K562 (cell line): ENCODE measurements around the gene CD226. TPM values are rescaled to one million over a fixed set of nuclear protein-coding genes. Genes with fewer than 3 reads are reported as not detected.
"Not testable (repeated sequence)": the region's sequence is repeated elsewhere in the genome, so short reads cannot be mapped to it uniquely, and the experiment has no call there.

Experiments
- ATAC-seq: fragments of 200-7000 bp; cut with Tn5 transposase; 3 replicates; pipeline ENCODE4 v1.9.1; 2020; ENCODE audit warnings: moderate library complexity
- BruUV-seq: library from RNA; stranded (reverse); fragments of 400-500 nt; replicated peaks from 2 replicates; lab custom pipeline; 2021; lab: Mats Ljungman, UMichigan
- CTCF ChIA-PET: fragments of 300-600 bp; formaldehyde crosslinking; extraction: SDS; loops from one replicate; lab custom pipeline; 2021; ENCODE audit warnings: low intra/inter-chr PET ratio; lab: Yijun Ruan, JAX
- POLR2A ChIA-PET: fragments of 300-600, 350-650 bp; sonication (Branson Sonifier 250); formaldehyde crosslinking; extraction: SDS; loops from one replicate; lab custom pipeline; 2021; ENCODE audit warnings: antibody characterized with exemption, inconsistent platforms; lab: Yijun Ruan, JAX
- DNase-seq, 4 experiments: peaks; one replicate each; pipeline versions ENCODE4 v3.0.0 to v3.0.0-alpha.2; 2011 to 2018; ENCODE audit warnings: low spot score in 3 of 4, mixed read lengths in 3 of 4; ENCODE audit errors: extremely low read depth in 1 of 4
- FAIRE-seq: peaks from 2 replicates; lab custom pipeline; 2011; peaks lifted over from hg19 to GRCh38; lab: Jason Lieb, UNC
- H2AFZ ChIP-seq: 2 replicates; pipeline ENCODE4 v1.6.0; 2011; ENCODE audit warnings: low read depth, low read length, control low read depth, inconsistent platforms
- H3K27ac ChIP-seq: fragments of 200-600 bp; 3 replicates; pipeline ENCODE4 v1.8.0; 2011; ENCODE audit warnings: low read depth, mild to moderate bottlenecking, control low read depth, inconsistent platforms, low read length, moderate library complexity, mixed read lengths; ENCODE audit errors: extremely low read depth
- H3K27me3 ChIP-seq, 2 experiments: fragments of 300-600 bp in 1 of 2; 2 replicates in 1 of 2; 3 replicates in 1 of 2; pipeline versions ENCODE4 v1.6.0 to v1.8.0; 2011; ENCODE audit warnings: inconsistent platforms in 2 of 2, low read length in 2 of 2, mild to moderate bottlenecking in 1 of 2, mixed read lengths in 1 of 2, moderate library complexity in 1 of 2; ENCODE audit not compliant: control insufficient read depth in 2 of 2, insufficient read depth in 2 of 2
- H3K36me3 ChIP-seq: fragments of 300-600 bp; 3 replicates; pipeline ENCODE4 v1.8.0; 2011; ENCODE audit warnings: mild to moderate bottlenecking, low read length, inconsistent platforms; ENCODE audit not compliant: control insufficient read depth, insufficient read depth
- H3K4me1 ChIP-seq, 2 experiments: fragments of 200-600 bp in 1 of 2; replicated peaks in 1 of 2; 2 replicates in 1 of 2; 3 replicates in 1 of 2; pipeline versions ENCODE4 v1.5.1 to v1.8.0; 2011; ENCODE audit warnings: inconsistent platforms in 2 of 2, low read length in 2 of 2, mild to moderate bottlenecking in 1 of 2, mixed read lengths in 1 of 2, moderate library complexity in 1 of 2; ENCODE audit not compliant: control insufficient read depth in 2 of 2, insufficient read depth in 2 of 2
- H3K4me2 ChIP-seq: 2 replicates; pipeline ENCODE4 v1.6.1; 2011; ENCODE audit warnings: low read length, control low read depth, inconsistent platforms, mixed read lengths; ENCODE audit not compliant: insufficient read depth
- H3K4me3 ChIP-seq: fragments of 200-600 bp; sonication (generic), shearing (Covaris generic); 2 replicates; pipeline ENCODE4 v1.5.1; 2016; ENCODE audit warnings: control low read depth, inconsistent platforms
- H3K79me2 ChIP-seq: fragments of 200-600 bp; 3 replicates; pipeline ENCODE4 v1.8.0; 2011; ENCODE audit warnings: low read length, inconsistent platforms; ENCODE audit not compliant: control insufficient read depth, insufficient read depth
- H3K9ac ChIP-seq, 2 experiments: 2 replicates each; pipeline versions ENCODE4 v1.6.0 to v1.6.1; 2011; ENCODE audit warnings: low read depth in 2 of 2, low read length in 2 of 2, control low read depth in 1 of 2, inconsistent platforms in 1 of 2, mild to moderate bottlenecking in 1 of 2, mixed read lengths in 1 of 2; ENCODE audit not compliant: insufficient read depth in 1 of 2
- H3K9me1 ChIP-seq: one replicate; pipeline ENCODE4 v1.6.0; 2011; ENCODE audit warnings: inconsistent platforms, mild to moderate bottlenecking, low read length, moderate library complexity; ENCODE audit not compliant: control insufficient read depth, insufficient read depth
- H3K9me3 ChIP-seq: replicated peaks from 2 replicates; pipeline ENCODE4 v1.5.1; 2011; ENCODE audit warnings: low read depth, low read length, inconsistent platforms; ENCODE audit not compliant: control insufficient read depth, insufficient read depth
- H4K20me1 ChIP-seq: replicated peaks from 2 replicates; pipeline ENCODE4 v1.6.1; 2011; ENCODE audit warnings: low read length, inconsistent platforms, mixed read lengths; ENCODE audit not compliant: control insufficient read depth, insufficient read depth
- BACH1 ChIP-seq: fragments of 200-800 bp; sonication (Bioruptor generic); IDR thresholded peaks from 2 replicates; pipeline ENCODE4 v1.6.1; 2016; ENCODE audit warnings: missing genetic modification characterization, missing compliant biosample characterization
- CBX8 ChIP-seq: fragments of 200-600 bp; sonication (generic); IDR thresholded peaks from 2 replicates; pipeline ENCODE4 v1.6.1; 2012; ENCODE audit warnings: borderline replicate concordance, mixed run types, low read depth, mild to moderate bottlenecking, moderate library complexity, mixed read lengths, low read length, control low read depth, inconsistent platforms; ENCODE audit not compliant: poor library complexity, severe bottlenecking; ENCODE audit errors: extremely low read depth
- HEY1 ChIP-seq: fragments of 250-450 bp; sonication (Bioruptor Pico); IDR thresholded peaks from 2 replicates; pipeline ENCODE4 v1.5.0; 2020; ENCODE audit warnings: mild to moderate bottlenecking, moderate library complexity, borderline replicate concordance
- NCOA2 ChIP-seq, 2 experiments: fragments of 450-650 bp; IDR thresholded peaks; 2 replicates each; pipeline ENCODE4 v1.6.1; 2018; ENCODE audit warnings: mild to moderate bottlenecking in 2 of 2, moderate library complexity in 1 of 2; ENCODE audit not compliant: partially characterized antibody in 2 of 2
- ZNF764 ChIP-seq: fragments of 250-450 bp; sonication (Bioruptor Pico); IDR thresholded peaks from 2 replicates; pipeline ENCODE4 v1.4.0; 2020; ENCODE audit warnings: low read depth, mild to moderate bottlenecking, moderate library complexity
- whole genome bisulfite sequencing: fragments of 100-300 bp; shearing (Covaris generic); methylation state at CpG from one replicate; pipeline ENCODE4 v1.1.6; 2016; ENCODE audit warnings: low coverage, mixed read lengths; ENCODE audit not compliant: insufficient coverage; ENCODE audit errors: missing lambda C conversion rate; 5-methylcytosine and 5-hydroxymethylcytosine counted together
- in situ Hi-C: fragments of 300-500 bp; cut with MboI; formaldehyde crosslinking; loops from 4 replicates; pipeline ENCODE4 v1.15.0; 2018; ENCODE audit warnings: inconsistent platforms, mixed read lengths
- intact Hi-C: fragments of 100-400 bp; cut with micrococcal nuclease; formaldehyde crosslinking; loops from 2 replicates; pipeline ENCODE4 v1.14.2; 2022
- polyA plus RNA-seq, 8 experiments: library from polyadenylated mRNA; depleted of rRNA in 4 of 8; stranded (reverse) in 5 of 8; unstranded in 3 of 8; fragments of >200 nt; fragmentation: Nextera tagmentation in 2 of 8; fragmentation: Illumina TruSeq in 1 of 8; extraction: Ambion mirVana in 2 of 8; extraction: Trizol in 1 of 8; gene quantifications; 2 replicates each; pipeline versions ENCODE4 v1.2.1 to v1.2.3, GENCODE V29; 2011 to 2014; ENCODE audit warnings: inconsistent platforms in 1 of 8, missing spikeins in 1 of 8
- total RNA-seq, 7 experiments: library from RNA; depleted of rRNA in 6 of 7; stranded (reverse); fragments of >200 nt in 6 of 7; fragmentation: Illumina TruSeq in 2 of 7; extraction: Trizol in 2 of 7; gene quantifications; 2 replicates each; pipeline versions ENCODE4 v1.2.1 to v1.2.3, GENCODE V29; 2011 to 2021; ENCODE audit warnings: low replicate concordance in 1 of 7
- TF ChIP-seq, protein P1 (sequence below): sonication (generic); formaldehyde crosslinking; IDR thresholded peaks from 2 replicates; pipeline ENCODE4 v1.8.1; 2023; ENCODE audit warnings: mild to moderate bottlenecking, missing genetic modification reagents
- TF ChIP-seq, protein P2 (sequence below): fragments of 250-450 bp; sonication (Bioruptor Pico); IDR thresholded peaks from 2 replicates; pipeline ENCODE4 v1.8.0; 2021; ENCODE audit warnings: borderline replicate concordance, mild to moderate bottlenecking, moderate library complexity; ENCODE audit not compliant: poor library complexity, severe bottlenecking
- TF ChIP-seq, protein P3 (sequence below): IDR thresholded peaks from 2 replicates; pipeline ENCODE4 v1.6.1; 2012; ENCODE audit warnings: low read depth, low read length, improper control_type of control experiment, borderline replicate concordance

CD226 gene
- total and polyA plus RNA-seq, 9 of the 15 experiments (the other 6 are each of a cell fraction or from before 2014, with no cell fraction given): 0.32 to 1.7 (median 0.80) TPM

DNA sequence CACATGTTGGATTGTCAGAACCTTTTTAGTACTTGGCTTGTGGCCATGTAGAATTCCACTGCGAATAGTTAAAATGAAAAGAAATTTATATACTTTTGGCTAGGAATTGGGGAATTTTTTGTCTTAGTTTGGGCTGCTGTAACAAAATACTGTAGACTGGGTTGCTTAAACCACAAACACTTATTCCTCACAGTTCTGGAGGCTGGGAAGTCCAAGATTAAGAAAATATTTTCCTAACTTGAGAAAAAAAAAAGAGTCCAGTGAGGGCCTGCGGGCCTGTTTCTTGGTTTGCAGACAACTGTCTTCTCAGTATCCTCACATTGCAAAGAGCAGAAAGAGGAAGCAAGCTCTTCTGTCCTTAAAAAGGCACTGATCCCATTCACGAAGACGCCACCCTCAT, 81.9 kb downstream of the CD226 start:
- H4K20me1 ChIP-seq: no peaks in the 10 kb centered on the region
- FAIRE-seq (no peak), DNase-seq (no peak), ATAC-seq (no peak)
- H3K27ac ChIP-seq: no peak overlapping the region
- H3K4me3 ChIP-seq: no peak overlapping the region
- H3K9me1 ChIP-seq: no peaks in the 10 kb centered on the region
- peaks cover 0 to under 1% of the 10 kb centered on the region in 2 experiments; a peak in 1 of 5 replicates for H3K4me1 ChIP-seq
- WGBS: 9% methylated on average over 4 of the region's 4 CpGs
- no peaks in the 10 kb centered on the region for H3K9me3 ChIP-seq
- H2AFZ ChIP-seq: no peak overlapping the region
- H3K79me2 ChIP-seq: no peaks in the 10 kb centered on the region
- H3K4me2 ChIP-seq: no peak overlapping the region
- no peak for TF ChIP-seq HEY1
- no peak for TF ChIP-seq NCOA2 (IDR thresholded peaks at IDR 0.05; ENCODE audit: partially characterized antibody in 2 of 2)
- TF ChIP-seq ZNF764 (CRISPR knock-in tag): no peak
- TF ChIP-seq CBX8: no peak
- TF ChIP-seq, protein P1, sequence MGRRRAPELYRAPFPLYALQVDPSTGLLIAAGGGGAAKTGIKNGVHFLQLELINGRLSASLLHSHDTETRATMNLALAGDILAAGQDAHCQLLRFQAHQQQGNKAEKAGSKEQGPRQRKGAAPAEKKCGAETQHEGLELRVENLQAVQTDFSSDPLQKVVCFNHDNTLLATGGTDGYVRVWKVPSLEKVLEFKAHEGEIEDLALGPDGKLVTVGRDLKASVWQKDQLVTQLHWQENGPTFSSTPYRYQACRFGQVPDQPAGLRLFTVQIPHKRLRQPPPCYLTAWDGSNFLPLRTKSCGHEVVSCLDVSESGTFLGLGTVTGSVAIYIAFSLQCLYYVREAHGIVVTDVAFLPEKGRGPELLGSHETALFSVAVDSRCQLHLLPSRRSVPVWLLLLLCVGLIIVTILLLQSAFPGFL (CRISPR knock-in tag): no peak
- no peak for TF ChIP-seq BACH1 (tag)
- TF ChIP-seq, protein P2, sequence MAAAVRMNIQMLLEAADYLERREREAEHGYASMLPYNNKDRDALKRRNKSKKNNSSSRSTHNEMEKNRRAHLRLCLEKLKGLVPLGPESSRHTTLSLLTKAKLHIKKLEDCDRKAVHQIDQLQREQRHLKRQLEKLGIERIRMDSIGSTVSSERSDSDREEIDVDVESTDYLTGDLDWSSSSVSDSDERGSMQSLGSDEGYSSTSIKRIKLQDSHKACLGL (CRISPR knock-in tag): no peak
- TF ChIP-seq, protein P3, sequence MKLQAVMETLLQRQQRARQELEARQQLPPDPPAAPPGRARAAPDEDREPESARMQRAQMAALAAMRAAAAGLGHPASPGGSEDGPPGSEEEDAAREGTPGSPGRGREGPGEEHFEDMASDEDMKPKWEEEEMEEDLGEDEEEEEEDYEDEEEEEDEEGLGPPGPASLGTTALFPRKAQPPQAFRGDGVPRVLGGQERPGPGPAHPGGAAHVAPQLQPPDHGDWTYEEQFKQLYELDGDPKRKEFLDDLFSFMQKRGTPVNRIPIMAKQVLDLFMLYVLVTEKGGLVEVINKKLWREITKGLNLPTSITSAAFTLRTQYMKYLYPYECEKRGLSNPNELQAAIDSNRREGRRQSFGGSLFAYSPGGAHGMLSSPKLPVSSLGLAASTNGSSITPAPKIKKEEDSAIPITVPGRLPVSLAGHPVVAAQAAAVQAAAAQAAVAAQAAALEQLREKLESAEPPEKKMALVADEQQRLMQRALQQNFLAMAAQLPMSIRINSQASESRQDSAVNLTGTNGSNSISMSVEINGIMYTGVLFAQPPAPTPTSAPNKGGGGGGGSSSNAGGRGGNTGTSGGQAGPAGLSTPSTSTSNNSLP: no peak
- H3K27me3 ChIP-seq: no peaks in the 10 kb centered on the region
- in situ Hi-C loops (no loop called here), intact Hi-C loops (no loop called here)
- H3K9ac ChIP-seq: no peak overlapping the region
- CTCF ChIA-PET: no interaction called here
- H3K36me3 ChIP-seq: no peaks in the 10 kb centered on the region
- no TSS peak for BruUV-seq
- POLR2A ChIA-PET: interaction anchor here (1.3 kb wide), 1 partner anchor 16 kb away, joined by 3 read pairs; no protein-coding TSS in a partner anchor

DNA sequence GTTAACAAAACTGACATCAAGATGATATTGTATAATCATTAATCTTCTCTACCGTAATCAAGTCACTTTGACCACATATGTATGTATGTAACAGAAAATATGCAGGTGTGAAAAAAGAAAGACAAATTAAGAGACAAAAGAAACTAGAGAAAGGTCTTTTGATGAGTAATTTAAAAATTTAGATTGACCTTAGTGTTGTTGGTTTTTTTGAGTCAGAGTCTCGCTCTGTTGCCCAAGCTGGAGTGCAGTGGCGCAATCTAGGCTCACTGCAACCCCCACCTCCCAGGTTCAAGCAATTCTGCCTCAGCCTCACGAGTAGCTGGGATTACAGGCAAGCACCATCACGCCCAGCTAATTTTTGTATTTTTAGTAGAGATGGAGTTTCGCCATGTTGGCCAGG, 82.9 kb downstream of the CD226 start:
- DNase-seq: not testable (repeated sequence)

More for the DNA sequence above, 82.9 kb downstream of the CD226 start:
- H3K27ac ChIP-seq, H3K36me3 ChIP-seq, H3K27me3 ChIP-seq, intact Hi-C loops, CTCF ChIA-PET, H4K20me1 ChIP-seq, POLR2A ChIA-PET, ATAC-seq, H3K79me2 ChIP-seq, H2AFZ ChIP-seq, H3K9me3 ChIP-seq, FAIRE-seq, H3K9me1 ChIP-seq, H3K4me3 ChIP-seq, H3K9ac ChIP-seq, H3K4me2 ChIP-seq, H3K4me1 ChIP-seq, BruUV-seq, in situ Hi-C loops: not testable (repeated sequence)
- 36% methylated on average over 3 of the region's 6 CpGs for WGBS
